ENCODE results near the gene DAAM2.

GRCh38 chr6:39889229-39889628 is 97.1 kb downstream of the DAAM2 start:
- TF ChIP-seq POLR2A (IDR thresholded peaks at IDR 0.05) (no peak), POLR2AphosphoS5 (IDR thresholded peaks at IDR 0.05; ENCODE audit: insufficient read depth in 1 of 2, low read depth in 1 of 2) (no peak)
- TF ChIP-seq, protein P1, sequence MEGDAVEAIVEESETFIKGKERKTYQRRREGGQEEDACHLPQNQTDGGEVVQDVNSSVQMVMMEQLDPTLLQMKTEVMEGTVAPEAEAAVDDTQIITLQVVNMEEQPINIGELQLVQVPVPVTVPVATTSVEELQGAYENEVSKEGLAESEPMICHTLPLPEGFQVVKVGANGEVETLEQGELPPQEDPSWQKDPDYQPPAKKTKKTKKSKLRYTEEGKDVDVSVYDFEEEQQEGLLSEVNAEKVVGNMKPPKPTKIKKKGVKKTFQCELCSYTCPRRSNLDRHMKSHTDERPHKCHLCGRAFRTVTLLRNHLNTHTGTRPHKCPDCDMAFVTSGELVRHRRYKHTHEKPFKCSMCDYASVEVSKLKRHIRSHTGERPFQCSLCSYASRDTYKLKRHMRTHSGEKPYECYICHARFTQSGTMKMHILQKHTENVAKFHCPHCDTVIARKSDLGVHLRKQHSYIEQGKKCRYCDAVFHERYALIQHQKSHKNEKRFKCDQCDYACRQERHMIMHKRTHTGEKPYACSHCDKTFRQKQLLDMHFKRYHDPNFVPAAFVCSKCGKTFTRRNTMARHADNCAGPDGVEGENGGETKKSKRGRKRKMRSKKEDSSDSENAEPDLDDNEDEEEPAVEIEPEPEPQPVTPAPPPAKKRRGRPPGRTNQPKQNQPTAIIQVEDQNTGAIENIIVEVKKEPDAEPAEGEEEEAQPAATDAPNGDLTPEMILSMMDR (IDR thresholded peaks at IDR 0.05), result no peak

Measured in vagina (tissue), 2 donors.